Epithelial cell of proximal tubule (primary cell): Measurements from ENCODE around the gene HNRNPA0. TPM values are rescaled to one million over a fixed set of nuclear protein-coding genes. Genes with fewer than 3 reads are reported as not detected.
"Not testable (repeated sequence)": the region's sequence is repeated elsewhere in the genome, so short reads cannot be mapped to it uniquely, and the experiment has no call there.

Experiments used
- DNase-seq: peaks from one replicate; pipeline ENCODE4 v3.0.0-alpha.2; 2011; ENCODE audit warnings: low read depth
- H3K4me3 ChIP-seq: 2 replicates; pipeline ENCODE4 v1.5.1; 2011; ENCODE audit warnings: low read depth, mild to moderate bottlenecking, low read length
- CTCF ChIP-seq: conservative IDR thresholded peaks from 2 replicates; pipeline ENCODE4 v1.5.1; 2012; ENCODE audit warnings: low read depth, mild to moderate bottlenecking, low read length
- total RNA-seq: library from RNA; depleted of rRNA; stranded (reverse); fragments of >200 nt; gene quantifications from 2 replicates; pipeline ENCODE4 v1.2.3, GENCODE V29; 2015

Gene HNRNPA0
- total RNA-seq, 1 donor from 2014 or later, result 10.4 TPM

- DNase-seq, result no peak
- H3K4me3 ChIP-seq, result no peak overlapping the region
- no peak for TF ChIP-seq CTCF
Observed at GRCh38 chr5:137791799-137792198, 37.6 kb upstream of the HNRNPA0 start.

GRCh38 chr5:137791387-137791786 is 37.2 kb upstream of the HNRNPA0 start:
- DNase-seq, result no peak
- TF ChIP-seq CTCF, result no peak
- H3K4me3 ChIP-seq, result no peak overlapping the region

- DNase-seq, H3K4me3 ChIP-seq: not testable (repeated sequence)
Observed at GRCh38 chr5:137788560-137788959, 34.4 kb upstream of the HNRNPA0 start.

GRCh38 chr5:137782984-137783536 is 28.9 kb upstream of the HNRNPA0 start:
- DNase-seq, result no peak
- no peak for TF ChIP-seq CTCF
- no peak overlapping the region for H3K4me3 ChIP-seq

GRCh38 chr5:137782055-137782454 is 27.9 kb upstream of the HNRNPA0 start:
- DNase-seq, result no peak
- H3K4me3 ChIP-seq, result no peak overlapping the region
- no peak for TF ChIP-seq CTCF

GRCh38 chr5:137778772-137779564 is 24.8 kb upstream of the HNRNPA0 start:
- peak; percentile 79 for TF ChIP-seq CTCF
- H3K4me3 ChIP-seq, result no peak overlapping the region
- no peak for DNase-seq

GRCh38 chr5:137767937-137768336 is 13.8 kb upstream of the HNRNPA0 start:
- H3K4me3 ChIP-seq, DNase-seq: not testable (repeated sequence)

GRCh38 chr5:137761566-137761965 is 7.4 kb upstream of the HNRNPA0 start:
- no peak for DNase-seq
- no peak overlapping the region for H3K4me3 ChIP-seq
- no peak for TF ChIP-seq CTCF
